ENCODE results near the gene LTA. TPM values are rescaled to one million over a fixed set of nuclear protein-coding genes. Genes with fewer than 3 reads are reported as not detected.
A peak's percentile ranks its signal among the peaks of the same experiment; 100 is the strongest.
"Not testable (repeated sequence)": the region's sequence is repeated elsewhere in the genome, so short reads cannot be mapped to it uniquely, and the experiment has no call there.

The LTA gene
- total RNA-seq, 2 experiments from 2014 or later, result 0.98 to 4.1 TPM

- POLR2A ChIA-PET, result interaction anchor here (0.8 to 3.2 kb wide), 9 partner anchors 9 to 109 kb away, joined by 3 to 34 read pairs (median 4); partner anchors contain the start of genes BAG6 and C6orf47
- BruUV-seq (replicated peaks); H4K20me1 ChIP-seq (ENCODE audit: insufficient read depth, low read length); H3K9me3 ChIP-seq (ENCODE audit: low read length); H3K27ac ChIP-seq (ENCODE audit: low read depth, low read length, poor library complexity, severe bottlenecking); H3K9me2 ChIP-seq (ENCODE audit: insufficient read depth, low read length); H3K4me3 ChIP-seq (ENCODE audit: low read depth, low read length, poor library complexity, severe bottlenecking); H2AFZ ChIP-seq (ENCODE audit: low read length): not testable (repeated sequence)
- H3K4me1 ChIP-seq (ENCODE audit: insufficient read depth, low read length, poor library complexity, severe bottlenecking), result peaks cover 46% of the 10 kb centered on the region
- DNase-seq (ENCODE audit: low spot score), result peak; percentile 67
- peaks cover 43% of the 10 kb centered on the region for H3K36me3 ChIP-seq (ENCODE audit: insufficient read depth, low read length)
- 0 out of 2 replicates have a peak overlapping the region, but pooled peaks have one; percentile 24 for H3K4me2 ChIP-seq (ENCODE audit: low read length)
- H3K79me2 ChIP-seq (ENCODE audit: insufficient read depth, low read depth, low read length), result peaks cover 16% of the 10 kb centered on the region
- intact Hi-C loops (cut with micrococcal nuclease; ENCODE audit: unreplicated experiment), result loop anchor here (1.0 kb wide), 1 partner anchor 47 kb away; no protein-coding TSS in a partner anchor
- CTCF ChIA-PET (ENCODE audit: unreplicated experiment), result interaction anchor here (0.7 to 2.5 kb wide), 7 partner anchors 9 to 47 kb away, joined by 3 to 32 read pairs (median 4); partner anchors contain the start of gene NCR3
- TF ChIP-seq CTCF (conservative IDR thresholded peaks at IDR 0.05; ENCODE audit: low read length), result peak; percentile 81
Observed at GRCh38 chr6:31551371-31551770, 20.7 kb upstream of the LTA start.

GRCh38 chr6:31556307-31556706 is 15.8 kb upstream of the LTA start:
- BruUV-seq (replicated peaks), result no TSS peak
- no peak overlapping the region for H3K4me3 ChIP-seq (ENCODE audit: low read depth, low read length, poor library complexity, severe bottlenecking)
- H3K79me2 ChIP-seq (ENCODE audit: insufficient read depth, low read depth, low read length), result no peaks in the 10 kb centered on the region
- no peak overlapping the region for H2AFZ ChIP-seq (ENCODE audit: low read length)
- no peaks in the 10 kb centered on the region for H3K9me3 ChIP-seq (ENCODE audit: low read length)
- ChIA-PET POLR2A (no interaction called here), CTCF (ENCODE audit: unreplicated experiment) (interaction anchor here (0.5 to 1.4 kb wide), 3 partner anchors 18 to 62 kb away, joined by 3 to 4 read pairs (median 3); no protein-coding TSS in a partner anchor)
- intact Hi-C loops (cut with micrococcal nuclease; ENCODE audit: unreplicated experiment), result no loop called here
- DNase-seq (ENCODE audit: low spot score), result no peak
- TF ChIP-seq EZH2phosphoT487 (IDR thresholded peaks at IDR 0.05; ENCODE audit: borderline replicate concordance, low read depth, low read length) (no peak), CTCF (conservative IDR thresholded peaks at IDR 0.05; ENCODE audit: low read length) (no peak)
- H3K9me2 ChIP-seq (ENCODE audit: insufficient read depth, low read length), result no peaks in the 10 kb centered on the region
- H4K20me1 ChIP-seq (ENCODE audit: insufficient read depth, low read length), result no peaks in the 10 kb centered on the region
- H3K4me1 ChIP-seq (ENCODE audit: insufficient read depth, low read length, poor library complexity, severe bottlenecking), result peaks cover 65% of the 10 kb centered on the region
- peak overlapping the region; percentile 36; the same call in 1 of the 2 replicates for H3K4me2 ChIP-seq (ENCODE audit: low read length)
- peaks cover 45% of the 10 kb centered on the region for H3K36me3 ChIP-seq (ENCODE audit: insufficient read depth, low read length)
- H3K27ac ChIP-seq (ENCODE audit: low read depth, low read length, poor library complexity, severe bottlenecking), result no peak overlapping the region
